HepG2 (cell line): ENCODE results near the gene ZNF831. TPM values are rescaled to one million over a fixed set of nuclear protein-coding genes. Genes with fewer than 3 reads are reported as not detected.

ENCODE experiments used
- ATAD3A ChIP-seq: sonication (generic); formaldehyde crosslinking; IDR thresholded peaks from 2 replicates; pipeline ENCODE4 v1.4.0; 2020; ENCODE audit warnings: missing genetic modification reagents
- GATA4 ChIP-seq: sonication (generic); IDR thresholded peaks from 2 replicates; pipeline ENCODE4 v1.6.1; 2016; ENCODE audit warnings: antibody characterized with exemption, low read depth, borderline replicate concordance
- NR1H2 ChIP-seq: sonication (generic); formaldehyde crosslinking; IDR thresholded peaks from 2 replicates; pipeline ENCODE4 v1.8.1; 2022; ENCODE audit warnings: low read depth, missing genetic modification reagents, borderline replicate concordance
- NR2C2 ChIP-seq: sonication (generic); formaldehyde crosslinking; IDR thresholded peaks from 2 replicates; pipeline ENCODE4 v1.4.0; 2020; ENCODE audit warnings: missing genetic modification reagents, mild to moderate bottlenecking, moderate library complexity, borderline replicate concordance
- PAX8 ChIP-seq: sonication (generic); formaldehyde crosslinking; IDR thresholded peaks from 2 replicates; pipeline ENCODE4 v1.8.0; 2022; ENCODE audit warnings: mild to moderate bottlenecking, missing genetic modification reagents, borderline replicate concordance
- ZHX2 ChIP-seq, 2 experiments: sonication (generic) in 1 of 2; formaldehyde crosslinking in 1 of 2; IDR thresholded peaks; 2 replicates each; pipeline versions ENCODE4 v1.6.1 to v1.9.0; 2014 to 2022; ENCODE audit warnings: antibody characterized with exemption in 1 of 2, borderline replicate concordance in 1 of 2, inconsistent platforms in 1 of 2, low read depth in 1 of 2, missing genetic modification reagents in 1 of 2
- ZNF350 ChIP-seq: sonication (generic); formaldehyde crosslinking; IDR thresholded peaks from 2 replicates; pipeline ENCODE4 v1.4.0; 2020; ENCODE audit warnings: mild to moderate bottlenecking, low read depth, missing genetic modification reagents, borderline replicate concordance
- ZNF891 ChIP-seq: sonication (generic); formaldehyde crosslinking; IDR thresholded peaks from 2 replicates; pipeline ENCODE4 v1.5.0; 2020; ENCODE audit warnings: mild to moderate bottlenecking, missing genetic modification reagents
- polyA plus RNA-seq, 8 experiments: library from polyadenylated mRNA; depleted of rRNA in 3 of 8; stranded (reverse) in 7 of 8; unstranded in 1 of 8; fragments of >200 nt; fragmentation: Illumina TruSeq in 4 of 8; extraction: Trizol in 4 of 8; gene quantifications; 2 replicates each; pipeline versions ENCODE4 v1.2.1 to v1.2.3, GENCODE V29; 2011 to 2016; ENCODE audit warnings: low read depth in 4 of 8, missing spikeins in 1 of 8, mixed read lengths in 1 of 8; ENCODE audit not compliant: insufficient read depth in 1 of 8
- total RNA-seq, 5 experiments: library from RNA; depleted of rRNA; stranded (reverse); fragments of >200 nt; fragmentation: Illumina TruSeq; extraction: Trizol; gene quantifications; 2 replicates each; pipeline ENCODE4 v1.2.3, GENCODE V29; 2016; ENCODE audit warnings: low read depth in 1 of 5
- TF ChIP-seq, protein P1 (sequence below): sonication (generic); formaldehyde crosslinking; IDR thresholded peaks from 2 replicates; pipeline ENCODE4 v1.4.0; 2020; ENCODE audit warnings: low read depth, mild to moderate bottlenecking, missing genetic modification reagents
- TF ChIP-seq, protein P2 (sequence below): sonication (generic); formaldehyde crosslinking; IDR thresholded peaks from 2 replicates; pipeline ENCODE4 v1.4.0; 2020; ENCODE audit warnings: missing genetic modification reagents, borderline replicate concordance
- TF ChIP-seq, protein P3 (sequence below): sonication (generic); formaldehyde crosslinking; IDR thresholded peaks from 2 replicates; pipeline ENCODE4 v1.4.0; 2020; ENCODE audit warnings: missing genetic modification reagents

Gene ZNF831
- total and polyA plus RNA-seq, 2 of the 13 experiments (the other 11 are each of a cell fraction or from before 2014, with no cell fraction given): not detected

DNA sequence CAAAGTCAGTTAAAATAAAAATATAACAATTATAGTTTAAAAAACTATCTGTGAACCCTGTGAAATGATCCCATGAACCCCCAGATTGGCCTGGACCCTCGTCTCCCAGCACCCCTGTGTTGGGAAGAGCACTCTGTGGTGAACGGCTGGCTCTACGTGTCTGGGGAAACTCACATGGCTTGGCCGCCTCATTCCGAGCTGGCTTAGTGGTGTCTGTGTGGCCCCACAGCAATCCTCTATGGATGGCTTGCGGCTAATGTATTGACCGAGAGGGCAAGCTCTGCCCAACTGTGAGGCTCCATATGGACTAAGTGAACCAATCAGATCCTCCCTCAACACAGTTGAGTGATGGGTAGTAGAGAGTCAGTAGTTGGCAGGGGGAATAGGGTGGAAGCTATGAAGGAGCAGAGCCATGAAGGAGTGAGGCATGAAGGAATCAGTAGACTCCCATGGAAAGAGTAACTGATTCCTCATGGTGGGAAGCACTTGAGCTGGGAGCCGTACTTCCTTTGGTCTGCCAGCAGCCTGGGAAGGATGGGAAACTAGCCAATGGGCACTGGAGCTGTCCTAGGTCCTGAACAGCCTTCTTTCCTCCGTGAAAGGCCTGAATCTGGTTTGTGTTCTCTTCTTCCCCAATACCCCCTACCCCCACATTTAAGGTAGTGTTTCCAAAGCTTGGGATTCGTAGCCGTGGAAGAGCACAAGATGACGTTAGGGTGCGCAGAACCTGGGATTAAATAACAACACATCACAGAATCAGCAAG is 21.6 kb upstream of the ZNF831 start (continued):
- TF ChIP-seq ZNF350: no peak
- TF ChIP-seq PAX8 (CRISPR knock-in tag): no peak
- TF ChIP-seq ZHX2 (IDR thresholded peaks at IDR 0.05; ENCODE audit: low read depth): no peak
- no peak for TF ChIP-seq ZHX2 (CRISPR knock-in tag; IDR thresholded peaks at IDR 0.05; ENCODE audit: borderline replicate concordance)
- TF ChIP-seq, protein P1, sequence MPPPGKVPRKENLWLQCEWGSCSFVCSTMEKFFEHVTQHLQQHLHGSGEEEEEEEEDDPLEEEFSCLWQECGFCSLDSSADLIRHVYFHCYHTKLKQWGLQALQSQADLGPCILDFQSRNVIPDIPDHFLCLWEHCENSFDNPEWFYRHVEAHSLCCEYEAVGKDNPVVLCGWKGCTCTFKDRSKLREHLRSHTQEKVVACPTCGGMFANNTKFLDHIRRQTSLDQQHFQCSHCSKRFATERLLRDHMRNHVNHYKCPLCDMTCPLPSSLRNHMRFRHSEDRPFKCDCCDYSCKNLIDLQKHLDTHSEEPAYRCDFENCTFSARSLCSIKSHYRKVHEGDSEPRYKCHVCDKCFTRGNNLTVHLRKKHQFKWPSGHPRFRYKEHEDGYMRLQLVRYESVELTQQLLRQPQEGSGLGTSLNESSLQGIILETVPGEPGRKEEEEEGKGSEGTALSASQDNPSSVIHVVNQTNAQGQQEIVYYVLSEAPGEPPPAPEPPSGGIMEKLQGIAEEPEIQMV: no peak
- TF ChIP-seq, protein P2, sequence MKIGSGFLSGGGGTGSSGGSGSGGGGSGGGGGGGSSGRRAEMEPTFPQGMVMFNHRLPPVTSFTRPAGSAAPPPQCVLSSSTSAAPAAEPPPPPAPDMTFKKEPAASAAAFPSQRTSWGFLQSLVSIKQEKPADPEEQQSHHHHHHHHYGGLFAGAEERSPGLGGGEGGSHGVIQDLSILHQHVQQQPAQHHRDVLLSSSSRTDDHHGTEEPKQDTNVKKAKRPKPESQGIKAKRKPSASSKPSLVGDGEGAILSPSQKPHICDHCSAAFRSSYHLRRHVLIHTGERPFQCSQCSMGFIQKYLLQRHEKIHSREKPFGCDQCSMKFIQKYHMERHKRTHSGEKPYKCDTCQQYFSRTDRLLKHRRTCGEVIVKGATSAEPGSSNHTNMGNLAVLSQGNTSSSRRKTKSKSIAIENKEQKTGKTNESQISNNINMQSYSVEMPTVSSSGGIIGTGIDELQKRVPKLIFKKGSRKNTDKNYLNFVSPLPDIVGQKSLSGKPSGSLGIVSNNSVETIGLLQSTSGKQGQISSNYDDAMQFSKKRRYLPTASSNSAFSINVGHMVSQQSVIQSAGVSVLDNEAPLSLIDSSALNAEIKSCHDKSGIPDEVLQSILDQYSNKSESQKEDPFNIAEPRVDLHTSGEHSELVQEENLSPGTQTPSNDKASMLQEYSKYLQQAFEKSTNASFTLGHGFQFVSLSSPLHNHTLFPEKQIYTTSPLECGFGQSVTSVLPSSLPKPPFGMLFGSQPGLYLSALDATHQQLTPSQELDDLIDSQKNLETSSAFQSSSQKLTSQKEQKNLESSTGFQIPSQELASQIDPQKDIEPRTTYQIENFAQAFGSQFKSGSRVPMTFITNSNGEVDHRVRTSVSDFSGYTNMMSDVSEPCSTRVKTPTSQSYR: no peak
- no peak for TF ChIP-seq ATAD3A (CRISPR knock-in tag)
- no peak for TF ChIP-seq NR2C2
- TF ChIP-seq, protein P3, sequence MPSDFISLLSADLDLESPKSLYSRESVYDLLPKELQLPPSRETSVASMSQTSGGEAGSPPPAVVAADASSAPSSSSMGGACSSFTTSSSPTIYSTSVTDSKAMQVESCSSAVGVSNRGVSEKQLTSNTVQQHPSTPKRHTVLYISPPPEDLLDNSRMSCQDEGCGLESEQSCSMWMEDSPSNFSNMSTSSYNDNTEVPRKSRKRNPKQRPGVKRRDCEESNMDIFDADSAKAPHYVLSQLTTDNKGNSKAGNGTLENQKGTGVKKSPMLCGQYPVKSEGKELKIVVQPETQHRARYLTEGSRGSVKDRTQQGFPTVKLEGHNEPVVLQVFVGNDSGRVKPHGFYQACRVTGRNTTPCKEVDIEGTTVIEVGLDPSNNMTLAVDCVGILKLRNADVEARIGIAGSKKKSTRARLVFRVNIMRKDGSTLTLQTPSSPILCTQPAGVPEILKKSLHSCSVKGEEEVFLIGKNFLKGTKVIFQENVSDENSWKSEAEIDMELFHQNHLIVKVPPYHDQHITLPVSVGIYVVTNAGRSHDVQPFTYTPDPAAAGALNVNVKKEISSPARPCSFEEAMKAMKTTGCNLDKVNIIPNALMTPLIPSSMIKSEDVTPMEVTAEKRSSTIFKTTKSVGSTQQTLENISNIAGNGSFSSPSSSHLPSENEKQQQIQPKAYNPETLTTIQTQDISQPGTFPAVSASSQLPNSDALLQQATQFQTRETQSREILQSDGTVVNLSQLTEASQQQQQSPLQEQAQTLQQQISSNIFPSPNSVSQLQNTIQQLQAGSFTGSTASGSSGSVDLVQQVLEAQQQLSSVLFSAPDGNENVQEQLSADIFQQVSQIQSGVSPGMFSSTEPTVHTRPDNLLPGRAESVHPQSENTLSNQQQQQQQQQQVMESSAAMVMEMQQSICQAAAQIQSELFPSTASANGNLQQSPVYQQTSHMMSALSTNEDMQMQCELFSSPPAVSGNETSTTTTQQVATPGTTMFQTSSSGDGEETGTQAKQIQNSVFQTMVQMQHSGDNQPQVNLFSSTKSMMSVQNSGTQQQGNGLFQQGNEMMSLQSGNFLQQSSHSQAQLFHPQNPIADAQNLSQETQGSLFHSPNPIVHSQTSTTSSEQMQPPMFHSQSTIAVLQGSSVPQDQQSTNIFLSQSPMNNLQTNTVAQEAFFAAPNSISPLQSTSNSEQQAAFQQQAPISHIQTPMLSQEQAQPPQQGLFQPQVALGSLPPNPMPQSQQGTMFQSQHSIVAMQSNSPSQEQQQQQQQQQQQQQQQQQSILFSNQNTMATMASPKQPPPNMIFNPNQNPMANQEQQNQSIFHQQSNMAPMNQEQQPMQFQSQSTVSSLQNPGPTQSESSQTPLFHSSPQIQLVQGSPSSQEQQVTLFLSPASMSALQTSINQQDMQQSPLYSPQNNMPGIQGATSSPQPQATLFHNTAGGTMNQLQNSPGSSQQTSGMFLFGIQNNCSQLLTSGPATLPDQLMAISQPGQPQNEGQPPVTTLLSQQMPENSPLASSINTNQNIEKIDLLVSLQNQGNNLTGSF (CRISPR knock-in tag): 0 out of 2 replicates have a peak, but pooled peaks have one; percentile 52
- no peak for TF ChIP-seq GATA4
- TF ChIP-seq NR1H2: no peak
- no peak for TF ChIP-seq ZNF891 (CRISPR knock-in tag)
